ENCODE measurements around the gene IKBIP.
"Not testable (repeated sequence)": the region's sequence is repeated elsewhere in the genome, so short reads cannot be mapped to it uniquely, and the experiment has no call there.

Gene IKBIP

DNA sequence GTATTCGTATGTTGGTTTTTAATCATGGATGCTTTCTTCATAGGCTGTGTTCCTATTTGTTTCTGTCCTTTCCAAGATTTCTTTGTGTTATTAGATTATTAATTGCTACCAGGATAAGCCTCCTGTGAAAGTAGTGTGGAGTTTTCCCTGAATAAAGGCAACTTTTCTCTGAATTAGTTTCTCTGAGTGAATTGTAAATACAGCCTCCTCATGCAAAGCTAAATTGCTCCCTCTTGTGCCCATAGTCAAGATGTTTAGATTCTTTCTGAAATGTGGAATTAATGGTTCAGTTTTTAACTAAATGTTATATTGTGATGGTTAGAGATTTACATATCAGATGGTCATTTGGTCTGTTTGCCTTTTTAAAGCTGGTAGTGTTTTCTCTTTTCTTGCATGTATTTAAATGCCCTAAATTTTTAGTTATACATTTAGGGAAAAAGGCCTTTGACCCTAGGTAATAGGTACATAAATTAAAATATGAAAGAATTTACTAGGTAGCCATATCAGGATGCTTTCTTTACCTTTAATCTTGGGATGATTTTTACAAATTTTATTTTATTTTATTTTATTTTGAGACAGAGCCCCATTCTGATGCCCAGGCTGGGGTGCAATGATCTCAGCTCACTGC, 9.4 kb upstream of the IKBIP start:
- Mint-ChIP-seq H3K27ac (no peak overlapping the region), H3K4me3 (no peak overlapping the region), H3K36me3 (ENCODE audit: low read depth) (peaks cover 40% of the 10 kb centered on the region), H3K4me1 (ENCODE audit: low read depth) (peaks cover 14% of the 10 kb centered on the region), H3K9me3 (no peaks in the 10 kb centered on the region), H3K27me3 (ENCODE audit: low read depth) (no peaks in the 10 kb centered on the region)
- no peak for DNase-seq (ENCODE audit: low spot score)

GRCh38 chr12:98651328-98651727, 6.7 kb upstream of the IKBIP start:
- Mint-ChIP-seq H3K27me3 (ENCODE audit: low read depth) (no peaks in the 10 kb centered on the region), H3K4me3 (no peak overlapping the region), H3K36me3 (ENCODE audit: low read depth) (peaks cover 31% of the 10 kb centered on the region), H3K4me1 (ENCODE audit: low read depth) (peaks cover 17% of the 10 kb centered on the region), H3K9me3 (no peaks in the 10 kb centered on the region), H3K27ac (no peak overlapping the region)
- no peak for DNase-seq (ENCODE audit: low spot score)

DNA sequence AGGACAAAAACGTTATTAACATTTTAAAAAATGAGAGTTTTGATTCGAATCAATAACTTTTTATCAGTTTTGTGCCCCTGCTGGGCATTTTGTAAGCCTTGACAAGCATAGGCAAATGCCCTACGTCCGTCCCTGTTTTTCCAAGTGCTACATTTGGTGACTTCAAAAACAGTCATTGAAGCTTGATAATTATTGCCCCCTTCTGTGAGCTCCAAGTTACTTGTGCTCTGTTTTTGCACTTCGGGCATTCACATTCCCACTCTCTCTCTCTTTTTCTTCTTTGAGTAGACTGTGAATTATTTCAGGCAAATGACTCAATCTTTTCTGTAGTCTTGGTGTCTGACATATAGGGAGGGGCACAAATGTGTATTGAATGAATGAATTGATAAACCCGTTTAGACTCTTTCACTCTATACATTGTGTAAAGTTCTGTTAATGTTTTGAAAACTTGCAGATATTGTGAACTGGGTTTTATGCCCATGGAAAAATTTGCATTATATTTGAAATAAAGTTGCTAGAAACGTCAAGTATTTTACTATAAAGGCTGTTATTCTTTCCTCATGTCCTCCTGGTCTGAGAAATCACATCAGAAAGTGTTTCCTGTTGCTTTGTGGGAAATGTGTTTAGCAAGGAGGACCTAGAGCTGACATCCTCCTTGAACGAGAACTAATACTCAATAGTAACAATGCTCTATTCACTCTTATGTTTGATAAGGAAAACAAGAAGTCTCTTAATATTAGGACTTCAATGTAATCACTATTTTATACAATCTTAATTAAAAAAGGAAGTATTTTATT, 1.9 kb upstream of the IKBIP start:
- Mint-ChIP-seq H3K36me3 (ENCODE audit: low read depth) (peaks cover 30% of the 10 kb centered on the region), H3K27ac (peak overlapping the region; percentile 46), H3K4me1 (ENCODE audit: low read depth) (peaks cover 24% of the 10 kb centered on the region), H3K9me3 (no peaks in the 10 kb centered on the region), H3K4me3 (peak overlapping the region; percentile 96), H3K27me3 (ENCODE audit: low read depth) (no peaks in the 10 kb centered on the region)
- DNase-seq (ENCODE audit: low spot score), result no peak

DNA sequence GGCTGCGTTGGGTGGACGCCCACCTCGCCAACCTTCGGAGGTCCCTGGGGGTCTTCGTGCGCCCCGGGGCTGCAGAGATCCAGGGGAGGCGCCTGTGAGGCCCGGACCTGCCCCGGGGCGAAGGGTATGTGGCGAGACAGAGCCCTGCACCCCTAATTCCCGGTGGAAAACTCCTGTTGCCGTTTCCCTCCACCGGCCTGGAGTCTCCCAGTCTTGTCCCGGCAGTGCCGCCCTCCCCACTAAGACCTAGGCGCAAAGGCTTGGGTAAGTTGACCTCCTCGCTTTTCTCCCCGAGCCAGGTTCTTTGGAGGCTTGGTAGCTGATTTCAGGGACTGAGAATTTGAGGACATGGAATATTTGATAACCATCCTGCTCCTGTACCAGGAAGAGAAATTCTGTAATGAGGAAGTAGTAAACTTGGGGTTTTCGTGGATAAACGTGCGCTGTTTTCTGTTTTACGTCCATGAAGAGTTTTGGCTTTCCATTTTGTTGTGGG, 1.0 kb upstream of the IKBIP start:
- peak; percentile 14 for DNase-seq (ENCODE audit: low spot score)
- peak overlapping the region; percentile 96 for H3K4me3 Mint-ChIP-seq
- no peaks in the 10 kb centered on the region for H3K9me3 Mint-ChIP-seq
- H3K27ac Mint-ChIP-seq, result peak overlapping the region; percentile 88
- peaks cover 29% of the 10 kb centered on the region for H3K4me1 Mint-ChIP-seq (ENCODE audit: low read depth)
- H3K36me3 Mint-ChIP-seq (ENCODE audit: low read depth), result peaks cover 28% of the 10 kb centered on the region
- no peaks in the 10 kb centered on the region for H3K27me3 Mint-ChIP-seq (ENCODE audit: low read depth)

- H3K27ac Mint-ChIP-seq, result peak overlapping the region; percentile 97
Measured at GRCh38 chr12:98644433-98644711, 216 bp downstream of the IKBIP start.

GRCh38 chr12:98642801-98643200, 1.8 kb downstream of the IKBIP start:
- Mint-ChIP-seq H3K36me3 (ENCODE audit: low read depth) (peaks cover 20% of the 10 kb centered on the region), H3K4me3 (peak overlapping the region; percentile 94), H3K4me1 (ENCODE audit: low read depth) (peaks cover 38% of the 10 kb centered on the region), H3K27ac (peak overlapping the region; percentile 67)
- DNase-seq (ENCODE audit: low spot score); H3K9me3 Mint-ChIP-seq; H3K27me3 Mint-ChIP-seq (ENCODE audit: low read depth): not testable (repeated sequence)

More at GRCh38 chr12:98644433-98644711, 216 bp downstream of the IKBIP start:
- no peaks in the 10 kb centered on the region for H3K27me3 Mint-ChIP-seq (ENCODE audit: low read depth)
- H3K36me3 Mint-ChIP-seq (ENCODE audit: low read depth), result peaks cover 20% of the 10 kb centered on the region
- H3K9me3 Mint-ChIP-seq, result no peaks in the 10 kb centered on the region
- no peak for DNase-seq (ENCODE audit: low spot score)
- H3K4me3 Mint-ChIP-seq, result peak overlapping the region; percentile 94
- H3K4me1 Mint-ChIP-seq (ENCODE audit: low read depth), result peaks cover 31% of the 10 kb centered on the region

GRCh38 chr12:98639491-98639890, 5.1 kb downstream of the IKBIP start:
- Mint-ChIP-seq H3K9me3 (no peaks in the 10 kb centered on the region), H3K27ac (no peak overlapping the region), H3K4me1 (ENCODE audit: low read depth) (peaks cover 34% of the 10 kb centered on the region), H3K4me3 (no peak overlapping the region), H3K36me3 (ENCODE audit: low read depth) (peaks cover 22% of the 10 kb centered on the region), H3K27me3 (ENCODE audit: low read depth) (no peaks in the 10 kb centered on the region)
- DNase-seq (ENCODE audit: low spot score), result no peak

DNA sequence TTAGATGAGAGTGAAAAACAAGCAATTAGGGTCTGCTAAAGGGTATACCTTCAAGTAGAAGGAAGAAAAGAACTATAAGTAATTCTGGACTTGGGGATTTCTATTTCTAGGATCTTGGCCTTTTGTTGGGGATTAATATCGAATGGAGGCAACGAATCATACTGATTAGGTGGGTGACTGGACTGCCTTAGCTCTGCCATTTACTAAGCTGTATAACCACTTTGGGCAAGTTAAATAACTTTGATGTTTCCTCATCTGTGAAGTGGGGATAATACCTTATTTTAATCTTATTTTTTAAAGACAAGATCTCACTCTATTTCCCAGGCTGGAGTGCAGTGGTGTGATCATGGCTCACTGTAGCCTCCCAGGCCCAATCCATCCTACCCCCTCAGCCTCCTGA, 6.6 kb downstream of the IKBIP start:
- peaks cover 30% of the 10 kb centered on the region for H3K36me3 Mint-ChIP-seq (ENCODE audit: low read depth)
- H3K4me1 Mint-ChIP-seq (ENCODE audit: low read depth), result peaks cover 32% of the 10 kb centered on the region
- DNase-seq (ENCODE audit: low spot score), result no peak
- peak overlapping the region; percentile 55 for H3K27ac Mint-ChIP-seq
- H3K4me3 Mint-ChIP-seq, result no peak overlapping the region
- no peaks in the 10 kb centered on the region for H3K9me3 Mint-ChIP-seq
- H3K27me3 Mint-ChIP-seq (ENCODE audit: low read depth), result no peaks in the 10 kb centered on the region

DNA sequence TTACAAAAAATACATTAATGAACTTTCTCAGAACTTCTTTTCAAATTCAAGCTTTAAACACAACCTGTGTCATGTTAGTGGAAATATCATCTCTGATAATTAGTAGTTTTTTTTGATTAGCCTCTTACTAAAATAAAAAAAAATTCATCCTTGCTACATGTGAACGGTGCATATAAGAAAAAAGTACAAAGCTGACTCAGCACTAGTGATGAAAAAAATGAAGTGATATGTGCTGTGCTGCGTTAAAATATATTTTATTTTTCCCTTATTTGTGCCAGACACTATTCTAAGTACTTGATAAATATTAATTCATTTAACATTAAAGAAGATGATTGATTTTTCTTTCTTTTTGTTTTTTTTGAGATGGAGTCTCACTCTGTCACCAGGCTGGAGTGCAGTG, 7.5 kb downstream of the IKBIP start:
- Mint-ChIP-seq H3K36me3 (ENCODE audit: low read depth) (peaks cover 33% of the 10 kb centered on the region), H3K4me1 (ENCODE audit: low read depth) (peaks cover 28% of the 10 kb centered on the region), H3K27ac (no peak overlapping the region), H3K4me3 (no peak overlapping the region), H3K27me3 (ENCODE audit: low read depth) (no peaks in the 10 kb centered on the region), H3K9me3 (no peaks in the 10 kb centered on the region)
- DNase-seq (ENCODE audit: low spot score), result no peak

DNA sequence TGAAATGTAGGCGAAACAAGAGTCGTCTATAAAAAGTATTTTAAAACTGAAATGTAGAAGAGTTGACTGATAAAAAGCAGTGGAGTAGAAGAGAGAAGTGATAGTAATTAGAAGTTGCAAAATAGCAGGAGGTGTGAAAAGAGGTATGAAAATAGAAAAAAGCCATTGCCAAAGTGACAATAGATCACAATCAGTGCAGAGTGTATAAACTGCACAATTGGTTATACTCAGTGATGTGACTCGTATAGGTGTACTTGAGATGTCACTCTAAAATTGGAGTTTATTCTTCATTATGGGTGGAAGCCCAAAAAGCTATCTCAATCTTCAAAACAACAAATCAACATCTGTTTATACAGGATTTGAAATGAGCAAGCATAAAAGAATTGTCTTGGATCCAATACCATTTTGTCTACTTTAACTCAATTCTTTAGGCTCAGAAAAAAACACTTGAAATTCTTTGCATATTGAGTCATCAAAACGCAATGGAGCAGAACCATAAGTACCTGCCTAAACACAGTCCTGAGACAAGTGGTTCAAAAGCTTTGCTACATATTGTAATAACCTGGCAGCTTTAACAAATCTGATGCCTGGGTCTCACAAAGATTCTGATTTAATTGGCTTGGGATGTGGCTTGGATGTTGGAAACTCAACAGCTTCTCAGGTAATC, 8.8 kb downstream of the IKBIP start:
- no peaks in the 10 kb centered on the region for H3K27me3 Mint-ChIP-seq (ENCODE audit: low read depth)
- H3K9me3 Mint-ChIP-seq, result no peaks in the 10 kb centered on the region
- no peak overlapping the region for H3K27ac Mint-ChIP-seq
- no peak overlapping the region for H3K4me3 Mint-ChIP-seq
- DNase-seq (ENCODE audit: low spot score), result no peak
- peaks cover 20% of the 10 kb centered on the region for H3K4me1 Mint-ChIP-seq (ENCODE audit: low read depth)
- peaks cover 26% of the 10 kb centered on the region for H3K36me3 Mint-ChIP-seq (ENCODE audit: low read depth)

GRCh38 chr12:98618952-98619351, 25.6 kb downstream of the IKBIP start:
- peaks cover 5% of the 10 kb centered on the region for H3K4me1 Mint-ChIP-seq (ENCODE audit: low read depth)
- no peak overlapping the region for H3K4me3 Mint-ChIP-seq
- peaks cover 1% of the 10 kb centered on the region for H3K36me3 Mint-ChIP-seq (ENCODE audit: low read depth)
- H3K27ac Mint-ChIP-seq, result no peak overlapping the region
- no peak for DNase-seq (ENCODE audit: low spot score)
- no peaks in the 10 kb centered on the region for H3K27me3 Mint-ChIP-seq (ENCODE audit: low read depth)
- no peaks in the 10 kb centered on the region for H3K9me3 Mint-ChIP-seq

- Mint-ChIP-seq H3K4me3 (no peak overlapping the region), H3K4me1 (ENCODE audit: low read depth) (no peaks in the 10 kb centered on the region)
- DNase-seq (ENCODE audit: low spot score), result no peak
Measured at GRCh38 chr12:98612696-98613334, 31.8 kb downstream of the IKBIP start.

DNA sequence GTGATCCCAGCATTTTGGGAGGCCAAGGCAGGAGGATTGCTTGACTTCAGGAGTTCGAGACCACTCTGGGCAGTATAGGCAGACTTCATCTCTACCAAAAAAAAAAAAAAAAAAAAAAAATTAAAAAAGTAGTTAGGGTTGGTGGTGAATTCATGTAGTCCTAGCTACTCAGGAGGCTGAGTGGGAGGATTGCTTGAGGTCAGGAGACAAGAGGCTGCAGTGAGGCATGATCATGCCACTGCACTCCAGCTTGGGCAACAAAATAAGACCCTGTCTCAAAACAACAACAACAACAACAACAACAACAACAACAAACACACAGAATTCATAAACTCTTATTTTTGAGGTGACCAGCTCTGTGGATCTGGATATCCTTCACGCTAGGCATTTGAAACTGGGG, 34.0 kb downstream of the IKBIP start:
- no peaks in the 10 kb centered on the region for H3K27me3 Mint-ChIP-seq (ENCODE audit: low read depth)
- peaks cover 7% of the 10 kb centered on the region for H3K4me1 Mint-ChIP-seq (ENCODE audit: low read depth)
- peaks cover 1% of the 10 kb centered on the region for H3K36me3 Mint-ChIP-seq (ENCODE audit: low read depth)
- H3K27ac Mint-ChIP-seq, result no peak overlapping the region
- no peak for DNase-seq (ENCODE audit: low spot score)
- H3K4me3 Mint-ChIP-seq, result no peak overlapping the region
- H3K9me3 Mint-ChIP-seq, result no peaks in the 10 kb centered on the region

More at GRCh38 chr12:98612696-98613334, 31.8 kb downstream of the IKBIP start:
- H3K36me3 Mint-ChIP-seq (ENCODE audit: low read depth), result peaks cover 1% of the 10 kb centered on the region
- H3K9me3 Mint-ChIP-seq, result no peaks in the 10 kb centered on the region
- H3K27ac Mint-ChIP-seq, result peak overlapping the region; percentile 75
- no peaks in the 10 kb centered on the region for H3K27me3 Mint-ChIP-seq (ENCODE audit: low read depth)

Measured in T-helper 2 cell treated with Interferon-gamma antibody and Interleukin-4, amounts not matched to agents 5 μg/mL and 100 μg/mL, for 36 hours (primary cell).